Sigmoid colon (tissue), 7 donors: ENCODE data around the gene SLIT3. TPM values are rescaled to one million over a fixed set of nuclear protein-coding genes. Genes with fewer than 3 reads are reported as not detected.
A peak's percentile ranks its signal among the peaks of the same experiment; 100 is the strongest.

ENCODE experiments used
- DNase-seq: peaks from one replicate; pipeline ENCODE4 v3.0.0-alpha.2; 2019
- H3K27ac ChIP-seq, 4 donors: fragments of 200-600 bp; sonication (generic); one replicate each; pipeline ENCODE4 v1.5.1; 2016 to 2019; ENCODE audit warnings: mild to moderate bottlenecking in 1 of 4
- H3K27me3 ChIP-seq, 3 donors: fragments of 200-600 bp; sonication (generic); one replicate each; pipeline ENCODE4 v1.5.1; 2019; ENCODE audit warnings: mild to moderate bottlenecking in 1 of 3
- H3K36me3 ChIP-seq, 4 donors: fragments of 200-600 bp; sonication (generic); one replicate each; pipeline ENCODE4 v1.5.1; 2016 to 2019
- H3K4me1 ChIP-seq, 4 donors: fragments of 200-600 bp; sonication (generic); one replicate each; pipeline ENCODE4 v1.5.1; 2017 to 2019
- H3K4me3 ChIP-seq, 4 donors: fragments of 200-600 bp; sonication (generic); one replicate each; pipeline ENCODE4 v1.5.1; 2017 to 2019; ENCODE audit warnings: mild to moderate bottlenecking in 2 of 4, moderate library complexity in 1 of 4
- H3K9me3 ChIP-seq, 4 donors: fragments of 200-600 bp in 3 of 4; sonication (generic) in 3 of 4; one replicate each; pipeline versions ENCODE4 v1.5.1 to v1.6.1; 2013 to 2019
- EP300 ChIP-seq, 4 donors: sonication (generic); formaldehyde crosslinking; IDR thresholded peaks; one replicate each; pipeline ENCODE4 v1.6.1; 2017; ENCODE audit warnings: antibody characterized with exemption in 4 of 4
- POLR2A ChIP-seq, 2 donors: fragments of 450-650 bp; IDR thresholded peaks; one replicate each; pipeline ENCODE4 v1.6.1; 2016; ENCODE audit warnings: antibody characterized with exemption in 2 of 2, mild to moderate bottlenecking in 2 of 2, moderate library complexity in 2 of 2
- POLR2AphosphoS5 ChIP-seq, 4 donors: sonication (generic); formaldehyde crosslinking; IDR thresholded peaks; one replicate each; pipeline ENCODE4 v1.6.1; 2017; ENCODE audit warnings: antibody characterized with exemption in 4 of 4
- WGBS, 2 donors: extraction: QIAGEN DNeasy Blood & Tissue Kit; methylation state at CpG; one replicate each; pipeline ENCODE4 v1.1.7; 2013; 5-methylcytosine and 5-hydroxymethylcytosine counted together
- intact Hi-C: fragments of 100-400 bp; cut with DNase I; formaldehyde crosslinking; loops from one replicate; pipeline ENCODE4 v1.15.1; 2023
- polyA plus RNA-seq, 3 donors: library from polyadenylated mRNA; stranded (reverse); fragments of 200-250 nt; gene quantifications; one replicate each; pipeline ENCODE4 v1.2.3, GENCODE V29; 2013
- total RNA-seq, 4 donors: library from RNA; depleted of rRNA; stranded (reverse); fragments of >200 nt; gene quantifications; one replicate each; pipeline ENCODE4 v1.1.0, GENCODE V29; 2016
- TF ChIP-seq, protein P1 (sequence below), 4 experiments: fragments of 450-650 bp in 3 of 4; fragments of 200-600 bp in 1 of 4; IDR thresholded peaks; one replicate each; pipeline ENCODE4 v1.5.1; 2016 to 2019; ENCODE audit warnings: antibody characterized with exemption in 4 of 4, mild to moderate bottlenecking in 3 of 4, moderate library complexity in 2 of 4
- donor health status: healthy with polysubstance abuse.
- donor health status: Bipolar disorder and iron deficiency.
- donor health status: healthy.

SLIT3 gene
- total RNA-seq (10 to 100 TPM; 30.0 to 46.3 (median 31.5) TPM), polyA plus RNA-seq (1 to 10 TPM in 2 of 3 donors, under 1 TPM in 1; 0.23 to 4.2 (median 4.0) TPM)

DNA sequence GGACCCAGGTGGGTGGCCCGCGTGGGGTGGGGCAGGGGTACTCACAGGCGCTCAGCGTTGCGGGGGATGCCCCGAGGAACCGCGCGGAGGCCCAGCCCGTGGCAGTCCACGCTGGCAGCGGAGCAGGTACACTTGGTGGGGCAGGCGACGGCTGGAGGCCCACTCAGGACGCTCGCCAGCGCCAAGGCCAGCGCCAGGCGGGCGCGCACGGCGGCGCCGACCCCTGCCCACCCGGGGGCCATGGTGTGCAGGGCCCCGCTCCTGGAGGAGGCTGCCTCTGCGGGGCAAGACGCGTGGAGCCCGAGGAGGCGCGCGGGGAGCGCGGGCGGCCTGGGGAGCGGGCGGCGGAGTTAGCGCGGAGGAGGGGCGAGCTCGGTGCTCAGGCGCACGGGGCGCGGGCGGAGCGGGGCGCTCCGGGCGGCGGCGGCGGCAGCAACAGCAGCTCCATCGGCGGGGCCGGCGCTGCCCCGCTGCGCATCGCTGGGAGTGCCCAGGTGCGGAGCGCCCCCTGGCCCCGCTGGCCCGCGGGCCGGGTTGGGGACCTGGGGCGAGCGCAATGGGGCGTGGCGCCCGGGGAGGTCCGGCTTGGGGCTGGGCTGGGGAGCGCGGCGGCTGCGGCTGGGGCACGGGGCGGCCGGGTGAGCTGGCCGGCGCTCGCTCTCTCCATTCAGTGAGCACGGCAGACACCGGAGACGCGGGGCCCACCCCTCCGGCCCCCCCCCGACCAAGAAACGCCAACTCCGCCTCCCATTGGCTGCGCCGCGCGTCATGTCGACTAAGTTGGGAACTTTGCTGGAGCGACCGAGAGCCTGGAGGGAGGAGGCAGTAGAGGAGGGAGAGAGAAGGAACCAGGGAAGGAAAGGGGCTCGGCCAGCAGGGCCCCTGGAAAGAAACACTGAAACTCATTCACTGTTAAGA, at the start of gene SLIT3:
Gene SLIT3 (minus strand): TSS at position 672 of the 918 bp plus-strand sequence. CDS start 430 bp downstream, at position 242.
- H3K4me3 ChIP-seq, result peak within 1 kb of the TSS; percentile 42 to 79 (median 70)
- H3K36me3 ChIP-seq, result no peaks in the 10 kb centered on the region
- H3K27me3 ChIP-seq, result peaks cover 0 to 9% (median 0%) of the 10 kb centered on the region in 3 donors
- no peaks in the 10 kb centered on the region for H3K9me3 ChIP-seq
- 3 to 6% methylated on average over 101 of the region's 101 CpGs for whole genome bisulfite sequencing, 2 donors
- H3K27ac ChIP-seq, result peak within 1 kb of the TSS; percentile 80 to 91 (median 85)
- peaks cover 0 to 66% (median 50%) of the 10 kb centered on the region in 4 donors for H3K4me1 ChIP-seq
- TF ChIP-seq, protein P1, sequence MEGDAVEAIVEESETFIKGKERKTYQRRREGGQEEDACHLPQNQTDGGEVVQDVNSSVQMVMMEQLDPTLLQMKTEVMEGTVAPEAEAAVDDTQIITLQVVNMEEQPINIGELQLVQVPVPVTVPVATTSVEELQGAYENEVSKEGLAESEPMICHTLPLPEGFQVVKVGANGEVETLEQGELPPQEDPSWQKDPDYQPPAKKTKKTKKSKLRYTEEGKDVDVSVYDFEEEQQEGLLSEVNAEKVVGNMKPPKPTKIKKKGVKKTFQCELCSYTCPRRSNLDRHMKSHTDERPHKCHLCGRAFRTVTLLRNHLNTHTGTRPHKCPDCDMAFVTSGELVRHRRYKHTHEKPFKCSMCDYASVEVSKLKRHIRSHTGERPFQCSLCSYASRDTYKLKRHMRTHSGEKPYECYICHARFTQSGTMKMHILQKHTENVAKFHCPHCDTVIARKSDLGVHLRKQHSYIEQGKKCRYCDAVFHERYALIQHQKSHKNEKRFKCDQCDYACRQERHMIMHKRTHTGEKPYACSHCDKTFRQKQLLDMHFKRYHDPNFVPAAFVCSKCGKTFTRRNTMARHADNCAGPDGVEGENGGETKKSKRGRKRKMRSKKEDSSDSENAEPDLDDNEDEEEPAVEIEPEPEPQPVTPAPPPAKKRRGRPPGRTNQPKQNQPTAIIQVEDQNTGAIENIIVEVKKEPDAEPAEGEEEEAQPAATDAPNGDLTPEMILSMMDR (IDR thresholded peaks at IDR 0.05), result no peak
- TF ChIP-seq POLR2AphosphoS5 (IDR thresholded peaks at IDR 0.05), result peak in 2 of 4 donors; percentile 4 to 52
- intact Hi-C loops, result loop anchor here (2.0 to 10.0 kb wide), 5 partner anchors 14 to 298 kb away; partner anchors contain the start of gene SPDL1
- DNase-seq, result peak; percentile 94

DNA sequence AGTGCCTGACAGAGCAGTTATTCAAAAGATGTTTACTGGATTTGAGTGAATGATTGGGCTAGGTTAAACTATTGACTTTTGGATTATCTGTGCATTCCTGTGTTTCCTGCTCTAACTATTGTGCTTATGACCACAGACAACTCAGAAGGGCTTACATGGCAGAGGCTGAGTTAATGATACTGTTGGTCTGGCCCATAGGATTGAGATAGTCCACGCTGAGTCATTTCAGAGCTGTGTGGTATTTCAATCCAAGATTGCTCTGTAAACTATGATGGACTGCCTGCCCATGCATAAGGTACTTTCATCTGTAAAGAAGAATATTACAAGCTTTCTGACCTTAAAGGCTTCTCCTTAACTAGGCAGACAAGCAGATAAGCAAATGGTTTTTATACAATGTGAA, 49.1 kb upstream of the SLIT3 start:
- no peaks in the 10 kb centered on the region for H3K9me3 ChIP-seq
- TF ChIP-seq, protein P1 (IDR thresholded peaks at IDR 0.05), result no peak
- H3K4me1 ChIP-seq, result peaks cover 0 to 19% (median 13%) of the 10 kb centered on the region in 4 donors
- WGBS, 2 donors, result 62 to 85% methylated on average over 1 of the region's 1 CpG
- H3K36me3 ChIP-seq, result no peaks in the 10 kb centered on the region
- DNase-seq, result no peak
- H3K27me3 ChIP-seq, result no peaks in the 10 kb centered on the region
- H3K27ac ChIP-seq, result no peak overlapping the region
- no peak overlapping the region for H3K4me3 ChIP-seq
- intact Hi-C loops, result no loop called here

DNA sequence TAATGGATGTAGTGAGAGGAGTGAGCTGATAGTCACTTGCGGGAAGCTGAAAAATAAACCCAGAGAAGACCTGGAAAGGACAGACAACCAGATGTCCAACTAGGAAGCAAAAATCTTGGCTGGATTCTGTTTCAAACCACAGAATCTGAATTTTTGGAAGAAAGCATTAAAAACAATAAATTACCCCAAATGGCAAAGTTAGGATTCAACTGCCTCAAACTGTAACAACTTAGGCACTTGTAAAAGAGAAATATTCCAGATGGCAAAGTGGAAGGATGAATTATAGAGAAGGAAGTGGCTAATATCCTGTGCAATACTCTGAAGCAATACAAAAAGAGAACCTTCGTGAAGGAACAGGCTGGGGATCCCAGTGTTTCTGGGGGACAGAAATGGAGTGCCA, 46.8 kb upstream of the SLIT3 start:
- Histone ChIP-seq H3K27me3 (no peaks in the 10 kb centered on the region), H3K4me3 (no peak overlapping the region), H3K4me1 (peaks cover 0 to 19% (median 15%) of the 10 kb centered on the region in 4 donors), H3K27ac (peak overlapping the region in 1 of 4 donors; percentile 18), H3K9me3 (no peaks in the 10 kb centered on the region), H3K36me3 (no peaks in the 10 kb centered on the region)
- WGBS, 2 donors, result 63 to 64% methylated on average over 2 of the region's 2 CpGs
- DNase-seq, result no peak
- intact Hi-C loops, result no loop called here
- TF ChIP-seq EP300 (IDR thresholded peaks at IDR 0.05) (no peak), POLR2AphosphoS5 (IDR thresholded peaks at IDR 0.05) (peak; percentile 59 to 81 (median 66))
- TF ChIP-seq, protein P1 (IDR thresholded peaks at IDR 0.05), result no peak

DNA sequence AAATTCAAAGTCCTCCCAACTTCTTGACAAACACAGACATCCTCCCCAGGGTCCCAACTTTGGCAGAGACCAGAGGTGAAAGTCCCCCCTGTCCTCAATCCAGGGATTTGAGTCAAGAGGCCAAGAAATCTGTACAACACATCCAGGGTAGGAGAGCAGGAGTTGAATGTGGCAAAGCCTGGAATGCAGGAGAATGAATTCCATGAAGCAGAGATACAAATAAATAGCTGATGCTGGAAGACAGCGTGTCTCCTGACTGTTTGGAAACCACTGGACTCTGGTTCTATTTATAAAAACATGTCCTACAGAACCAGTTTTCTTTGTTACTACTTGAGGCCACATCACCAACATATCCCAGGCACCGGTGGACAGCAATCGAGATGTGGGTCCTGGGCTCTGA, 43.7 kb upstream of the SLIT3 start:
- intact Hi-C loops, result no loop called here
- H3K27me3 ChIP-seq, result no peaks in the 10 kb centered on the region
- peaks cover 0 to 8% (median 2%) of the 10 kb centered on the region in 4 donors for H3K4me1 ChIP-seq
- no peaks in the 10 kb centered on the region for H3K9me3 ChIP-seq
- no peak for TF ChIP-seq POLR2AphosphoS5 (IDR thresholded peaks at IDR 0.05)
- TF ChIP-seq, protein P1 (IDR thresholded peaks at IDR 0.05), result no peak
- no peak for TF ChIP-seq EP300 (IDR thresholded peaks at IDR 0.05)
- TF ChIP-seq POLR2A (IDR thresholded peaks at IDR 0.05), result no peak
- peak; percentile 69 for DNase-seq
- WGBS, 2 donors, result 66 to 80% methylated on average over 3 of the region's 3 CpGs
- H3K4me3 ChIP-seq, result no peak overlapping the region
- no peak overlapping the region for H3K27ac ChIP-seq
- H3K36me3 ChIP-seq, result no peaks in the 10 kb centered on the region
